ENCODE results near the gene USP24. TPM values are rescaled to one million over a fixed set of nuclear protein-coding genes. Genes with fewer than 3 reads are reported as not detected.

USP24 gene
- total RNA-seq, 1 donor from 2014 or later = 57.1 TPM

- H3K27ac Mint-ChIP-seq = no peak overlapping the region
These were observed 35.0 kb downstream of the USP24 start for GRCh38 chr1:55180075-55180670.

DNA sequence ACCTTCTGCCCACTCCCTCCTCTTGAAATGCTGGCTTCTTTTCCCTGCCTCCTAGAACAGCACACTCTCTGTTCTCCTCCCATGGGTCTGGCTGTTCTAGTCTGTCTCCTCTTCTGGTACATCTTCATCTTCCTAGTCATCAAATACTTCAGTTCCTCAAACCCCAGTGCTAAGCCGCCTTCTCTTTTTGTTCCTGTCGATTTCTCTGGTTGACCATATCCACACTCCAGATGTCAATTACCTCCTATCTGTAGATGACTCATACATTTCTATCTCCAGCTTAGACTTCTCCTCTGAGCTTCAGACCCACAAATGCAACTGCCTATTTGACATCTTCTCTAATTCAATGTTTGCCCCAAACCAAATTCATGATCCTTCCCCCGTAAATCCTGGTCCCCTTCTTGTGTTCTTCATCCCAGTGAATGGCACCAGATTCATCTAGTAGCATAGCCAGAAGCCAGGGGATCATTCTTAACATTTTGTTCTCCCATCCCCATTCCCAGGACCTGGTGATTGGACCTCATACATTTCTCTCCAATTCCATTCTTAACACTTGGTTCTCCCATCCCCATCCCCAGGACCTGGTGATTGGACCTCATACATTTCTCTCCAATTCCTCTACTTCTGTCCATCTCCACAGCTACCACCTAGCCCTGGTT is 35.9 kb downstream of the USP24 start:
- no peak for DNase-seq (ENCODE audit: low spot score, unreplicated experiment)
- no peak overlapping the region for H3K4me3 Mint-ChIP-seq (ENCODE audit: low read depth)
- H3K27me3 Mint-ChIP-seq = no peaks in the 10 kb centered on the region
- H3K36me3 Mint-ChIP-seq (ENCODE audit: insufficient read depth) = peaks cover 15% of the 10 kb centered on the region
- peaks cover 18% of the 10 kb centered on the region for H3K9me3 Mint-ChIP-seq (ENCODE audit: low read depth)
- no peak overlapping the region for H3K27ac Mint-ChIP-seq
- TF ChIP-seq, protein P1, sequence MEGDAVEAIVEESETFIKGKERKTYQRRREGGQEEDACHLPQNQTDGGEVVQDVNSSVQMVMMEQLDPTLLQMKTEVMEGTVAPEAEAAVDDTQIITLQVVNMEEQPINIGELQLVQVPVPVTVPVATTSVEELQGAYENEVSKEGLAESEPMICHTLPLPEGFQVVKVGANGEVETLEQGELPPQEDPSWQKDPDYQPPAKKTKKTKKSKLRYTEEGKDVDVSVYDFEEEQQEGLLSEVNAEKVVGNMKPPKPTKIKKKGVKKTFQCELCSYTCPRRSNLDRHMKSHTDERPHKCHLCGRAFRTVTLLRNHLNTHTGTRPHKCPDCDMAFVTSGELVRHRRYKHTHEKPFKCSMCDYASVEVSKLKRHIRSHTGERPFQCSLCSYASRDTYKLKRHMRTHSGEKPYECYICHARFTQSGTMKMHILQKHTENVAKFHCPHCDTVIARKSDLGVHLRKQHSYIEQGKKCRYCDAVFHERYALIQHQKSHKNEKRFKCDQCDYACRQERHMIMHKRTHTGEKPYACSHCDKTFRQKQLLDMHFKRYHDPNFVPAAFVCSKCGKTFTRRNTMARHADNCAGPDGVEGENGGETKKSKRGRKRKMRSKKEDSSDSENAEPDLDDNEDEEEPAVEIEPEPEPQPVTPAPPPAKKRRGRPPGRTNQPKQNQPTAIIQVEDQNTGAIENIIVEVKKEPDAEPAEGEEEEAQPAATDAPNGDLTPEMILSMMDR (IDR thresholded peaks at IDR 0.05; ENCODE audit: unreplicated experiment) = no peak
- H3K4me1 Mint-ChIP-seq (ENCODE audit: low read depth) = peaks cover 2% of the 10 kb centered on the region

More at GRCh38 chr1:55180075-55180670, 35.0 kb downstream of the USP24 start:
- no peak overlapping the region for H3K4me3 Mint-ChIP-seq (ENCODE audit: low read depth)
- H3K36me3 Mint-ChIP-seq (ENCODE audit: insufficient read depth) = peaks cover 20% of the 10 kb centered on the region
- TF ChIP-seq, protein P1 (IDR thresholded peaks at IDR 0.05; ENCODE audit: unreplicated experiment) = no peak
- H3K4me1 Mint-ChIP-seq (ENCODE audit: low read depth) = peaks cover 2% of the 10 kb centered on the region
- no peak for DNase-seq (ENCODE audit: low spot score, unreplicated experiment)
- H3K27me3 Mint-ChIP-seq = no peaks in the 10 kb centered on the region
- peaks cover 24% of the 10 kb centered on the region for H3K9me3 Mint-ChIP-seq (ENCODE audit: low read depth)

GRCh38 chr1:55172687-55173086 is 42.5 kb downstream of the USP24 start:
- DNase-seq (ENCODE audit: low spot score, unreplicated experiment) = no peak
- H3K27me3 Mint-ChIP-seq = no peaks in the 10 kb centered on the region
- peaks cover 15% of the 10 kb centered on the region for H3K36me3 Mint-ChIP-seq (ENCODE audit: insufficient read depth)
- TF ChIP-seq, protein P1 (IDR thresholded peaks at IDR 0.05; ENCODE audit: unreplicated experiment) = no peak
- H3K9me3 Mint-ChIP-seq (ENCODE audit: low read depth) = no peaks in the 10 kb centered on the region
- H3K27ac Mint-ChIP-seq = no peak overlapping the region
- H3K4me1 Mint-ChIP-seq (ENCODE audit: low read depth) = peaks cover 5% of the 10 kb centered on the region
- no peak overlapping the region for H3K4me3 Mint-ChIP-seq (ENCODE audit: low read depth)

- TF ChIP-seq, protein P1 (IDR thresholded peaks at IDR 0.05; ENCODE audit: unreplicated experiment) = no peak
- Mint-ChIP-seq H3K36me3 (ENCODE audit: insufficient read depth) (peaks cover 15% of the 10 kb centered on the region), H3K9me3 (ENCODE audit: low read depth) (no peaks in the 10 kb centered on the region), H3K4me1 (ENCODE audit: low read depth) (peaks cover 5% of the 10 kb centered on the region), H3K27me3 (no peaks in the 10 kb centered on the region), H3K4me3 (ENCODE audit: low read depth) (no peak overlapping the region), H3K27ac (no peak overlapping the region)
- no peak for DNase-seq (ENCODE audit: low spot score, unreplicated experiment)
These were observed 42.9 kb downstream of the USP24 start for GRCh38 chr1:55172272-55172671.

DNA sequence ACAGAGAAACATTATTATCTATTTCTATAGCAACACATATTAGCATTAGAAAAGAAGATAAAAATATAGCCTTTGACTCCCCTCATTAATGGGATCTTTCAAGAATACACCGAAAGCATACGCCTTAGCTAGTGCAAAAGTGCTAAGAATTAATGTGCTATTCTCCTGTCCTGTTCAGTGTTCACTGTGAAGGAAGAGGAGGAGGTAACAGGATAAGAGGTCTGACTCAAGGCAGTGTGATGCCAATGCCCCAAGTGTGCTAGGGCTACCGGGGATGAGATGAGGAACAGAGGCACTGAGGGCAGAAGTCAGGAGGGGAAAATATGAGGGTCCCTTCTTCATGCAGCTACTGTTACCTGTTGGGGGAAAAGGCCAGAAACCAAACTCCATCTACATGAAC is 43.5 kb downstream of the USP24 start:
- H3K4me3 Mint-ChIP-seq (ENCODE audit: low read depth) = no peak overlapping the region
- TF ChIP-seq, protein P1 (IDR thresholded peaks at IDR 0.05; ENCODE audit: unreplicated experiment) = no peak
- no peaks in the 10 kb centered on the region for H3K27me3 Mint-ChIP-seq
- H3K4me1 Mint-ChIP-seq (ENCODE audit: low read depth) = peaks cover 5% of the 10 kb centered on the region
- H3K36me3 Mint-ChIP-seq (ENCODE audit: insufficient read depth) = peaks cover 15% of the 10 kb centered on the region
- DNase-seq (ENCODE audit: low spot score, unreplicated experiment) = no peak
- no peak overlapping the region for H3K27ac Mint-ChIP-seq
- H3K9me3 Mint-ChIP-seq (ENCODE audit: low read depth) = no peaks in the 10 kb centered on the region
